NCI-H526 treated with DMSO at 0.1 percent for 48 hours (cell line): Measurements from ENCODE around the gene FHAD1.
"Not testable (repeated sequence)": the region's sequence is repeated elsewhere in the genome, so short reads cannot be mapped to it uniquely, and the experiment has no call there.

Source experiments
- DNase-seq: peaks from one replicate; lab custom pipeline; 2025; lab: John Stamatoyannopoulos, UW

Gene FHAD1

DNA sequence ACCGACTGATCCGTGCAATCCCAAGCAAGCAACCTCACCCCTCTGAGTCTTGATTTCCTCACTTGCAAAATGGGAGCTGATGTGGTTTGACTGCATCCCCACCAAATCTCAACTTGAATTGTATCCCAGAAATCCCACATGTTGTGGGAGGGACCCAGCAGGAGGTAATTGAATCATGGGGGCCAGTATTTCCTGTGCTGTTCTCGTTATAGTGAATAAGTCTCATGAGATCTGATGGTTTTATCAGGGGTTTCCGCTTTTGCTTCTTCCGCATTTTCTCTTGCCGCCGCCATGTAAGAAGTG, 58.4 kb downstream of the FHAD1 start:
- DNase-seq, result no peak

DNA sequence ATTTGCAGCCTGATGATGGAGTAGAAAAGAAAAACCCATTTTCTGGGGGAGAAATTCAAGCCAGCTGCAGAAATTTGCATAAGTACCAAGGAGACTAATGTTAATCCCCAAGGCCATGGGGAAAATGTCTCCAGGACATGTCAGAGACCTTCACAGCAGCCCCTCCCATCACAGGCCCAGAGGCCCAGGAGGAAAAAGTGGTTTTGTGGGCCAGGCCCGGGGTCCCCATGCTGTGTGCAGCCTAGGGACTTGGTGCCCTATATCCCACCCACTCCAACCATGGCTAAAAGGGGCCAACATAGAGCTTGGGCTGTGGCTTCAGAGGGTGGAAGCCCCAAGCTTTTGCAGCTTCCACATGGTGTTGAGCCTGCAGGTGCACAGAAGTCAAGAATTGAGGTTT, 59.3 kb downstream of the FHAD1 start:
- not testable (repeated sequence) for DNase-seq

DNA sequence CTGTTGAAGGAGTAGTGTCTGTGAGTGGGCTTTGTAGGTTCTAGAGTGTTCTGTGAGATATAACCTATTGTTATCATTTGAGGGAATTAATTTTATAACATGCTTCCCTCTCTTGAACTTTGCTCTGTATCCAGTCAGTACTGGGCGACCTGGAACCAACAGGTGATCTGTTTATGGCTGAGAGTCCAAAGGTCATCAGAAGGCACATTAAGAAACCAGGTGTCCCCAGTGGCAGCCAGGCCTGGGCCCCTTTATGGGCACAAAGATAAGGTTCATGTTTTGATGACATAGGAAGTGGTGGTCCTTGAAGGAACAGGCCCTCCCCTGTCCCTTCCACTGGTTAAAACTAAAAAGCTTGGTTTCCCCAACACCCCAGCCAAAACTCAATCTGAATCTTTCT, 61.1 kb downstream of the FHAD1 start:
- peak; percentile 8 for DNase-seq

DNA sequence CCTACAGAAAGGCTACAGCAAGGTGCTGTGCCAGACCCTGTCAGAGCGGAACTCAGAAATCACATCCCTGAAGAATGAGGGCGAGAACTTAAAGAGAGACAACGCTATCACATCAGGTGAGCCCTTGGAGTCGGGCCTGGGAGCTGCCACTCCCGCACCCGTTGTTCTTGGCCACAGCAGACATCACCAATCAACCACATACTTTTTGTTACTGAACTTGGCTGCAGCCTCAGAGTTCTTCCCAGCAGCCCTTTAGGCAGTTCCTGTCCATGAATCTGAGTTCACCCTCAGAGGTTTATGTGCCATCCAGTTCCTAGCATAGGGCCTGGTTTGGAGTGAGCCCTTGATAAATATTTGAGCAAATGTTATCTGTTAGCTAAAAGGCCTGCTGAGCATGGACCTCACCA, 61.6 kb downstream of the FHAD1 start:
- no peak for DNase-seq

DNA sequence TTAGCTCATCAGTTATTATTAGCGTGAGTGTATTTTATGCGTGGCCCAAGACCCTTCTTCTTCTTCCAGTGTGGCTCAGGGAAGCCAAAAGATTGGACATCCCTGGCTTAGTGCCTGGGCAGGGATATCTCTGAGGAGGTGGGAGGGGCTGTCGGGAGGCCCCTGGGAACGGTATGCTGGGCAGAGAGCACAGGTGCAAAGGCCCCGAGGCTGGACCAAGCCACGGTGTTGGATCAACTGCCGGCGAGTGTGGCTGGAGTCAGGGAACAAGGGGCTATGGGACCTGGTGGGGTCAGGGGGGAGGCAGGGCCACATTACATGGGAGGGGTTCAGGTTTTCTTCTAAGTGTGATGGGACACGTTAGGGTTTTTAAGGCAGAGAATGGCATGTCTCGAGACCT, 62.7 kb downstream of the FHAD1 start:
- no peak for DNase-seq

DNA sequence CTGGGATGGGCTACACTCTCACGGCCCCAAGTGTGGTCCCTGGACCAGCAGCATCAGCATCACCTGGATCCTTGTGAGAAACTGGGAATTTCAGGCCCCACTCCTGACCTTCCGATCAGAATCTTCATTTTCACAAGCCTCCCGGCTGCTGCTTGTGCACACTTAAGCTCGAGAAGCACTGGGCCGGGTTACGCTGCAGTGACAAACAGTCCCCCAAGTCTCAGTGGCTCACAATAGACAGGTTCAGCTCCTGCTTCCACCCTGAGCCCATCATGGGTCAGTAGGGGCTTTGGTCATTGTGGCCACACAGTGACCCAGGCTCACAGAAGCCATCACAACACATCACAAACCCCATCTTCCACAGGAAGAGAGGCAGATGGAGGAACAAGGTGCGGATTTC, 63.5 kb downstream of the FHAD1 start:
- no peak for DNase-seq

DNA sequence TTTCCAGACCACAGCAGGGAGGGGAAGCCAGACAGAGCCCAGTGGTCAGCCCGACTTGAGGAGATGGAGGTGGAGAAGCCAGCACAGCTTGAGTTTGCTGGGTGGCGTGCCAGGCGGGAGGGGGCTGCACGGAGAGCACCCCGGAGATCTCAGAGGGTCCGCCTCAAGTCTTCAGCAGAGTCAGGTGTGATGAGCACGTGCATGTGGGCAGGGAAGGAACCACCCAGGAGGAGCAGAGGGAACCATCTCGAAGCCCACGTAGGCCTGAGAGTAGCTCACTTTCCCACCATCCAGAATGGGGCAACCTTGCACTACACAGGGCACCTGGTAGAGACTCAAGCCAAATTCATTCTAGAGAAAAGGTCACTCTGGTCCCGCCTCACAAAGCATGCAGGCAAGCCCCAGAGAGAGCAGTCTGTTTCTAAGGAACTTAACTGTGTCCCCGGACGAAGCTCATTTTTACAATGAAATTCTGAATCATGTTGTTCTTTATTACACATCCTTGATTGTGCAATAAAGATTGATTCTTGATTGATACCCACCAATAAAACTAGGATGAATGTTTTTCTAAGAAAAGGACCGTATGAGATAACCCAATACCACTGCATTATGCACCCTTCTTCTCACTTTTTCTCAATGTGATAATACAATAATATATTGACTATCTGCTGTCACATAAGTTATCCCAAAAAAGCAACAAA, 64.2 kb downstream of the FHAD1 start:
- no peak for DNase-seq

DNA sequence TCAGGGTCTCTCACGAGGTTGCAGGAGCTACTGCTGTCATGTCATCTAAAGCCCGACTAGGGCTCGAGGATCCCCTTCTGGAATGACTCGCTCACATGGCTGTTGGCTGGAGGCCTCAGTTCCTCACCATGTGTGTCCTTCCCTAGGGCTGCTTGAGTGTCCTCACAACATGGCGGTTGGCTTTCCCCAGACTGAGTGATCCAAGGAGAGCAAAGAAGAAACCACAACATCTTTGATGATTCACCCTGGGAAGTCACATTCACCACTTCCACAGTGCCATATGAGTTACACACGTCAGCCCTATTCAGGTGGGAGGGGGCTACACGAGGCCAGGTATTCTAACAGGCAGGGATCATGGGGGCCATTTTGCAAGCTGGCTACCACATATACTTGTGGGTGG, 64.9 kb downstream of the FHAD1 start:
- no peak for DNase-seq

DNA sequence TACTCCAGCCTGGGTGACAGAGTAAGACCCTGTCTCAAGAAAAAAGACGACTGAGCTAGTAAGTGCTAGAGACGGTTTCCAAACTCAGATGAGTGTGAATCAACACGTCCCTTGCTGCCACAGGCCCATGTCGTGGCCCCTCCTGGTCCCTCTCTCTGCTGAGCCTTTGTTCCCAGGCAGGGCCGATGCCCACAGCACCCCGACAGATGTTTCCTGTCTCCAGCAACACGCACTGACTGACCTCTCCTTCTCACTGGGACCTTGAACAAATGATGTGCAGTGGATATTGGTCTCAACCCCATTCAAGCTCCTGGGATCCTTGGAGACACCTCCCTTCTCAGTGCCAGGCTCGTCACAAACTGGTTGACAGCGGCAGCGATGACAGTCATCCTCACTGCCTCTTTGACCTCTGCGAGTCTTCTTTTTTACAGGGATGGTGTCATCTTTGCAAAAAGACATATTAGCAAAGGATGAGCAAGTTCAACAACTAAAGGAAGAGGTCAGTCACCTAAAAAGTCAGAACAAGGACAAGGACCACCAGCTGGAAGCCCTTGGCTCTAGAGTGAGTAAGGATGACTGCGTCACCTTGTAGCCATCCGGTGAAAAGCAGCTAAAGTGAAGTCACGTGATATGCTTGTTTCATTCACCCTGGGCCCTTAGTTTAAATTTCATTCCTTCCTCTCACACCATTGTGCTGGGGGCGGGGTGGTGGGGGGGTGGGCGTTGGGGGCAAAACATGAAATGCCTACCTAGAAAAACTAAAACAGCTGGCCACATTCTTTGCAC, 65.8 kb downstream of the FHAD1 start:
- DNase-seq, result no peak

DNA sequence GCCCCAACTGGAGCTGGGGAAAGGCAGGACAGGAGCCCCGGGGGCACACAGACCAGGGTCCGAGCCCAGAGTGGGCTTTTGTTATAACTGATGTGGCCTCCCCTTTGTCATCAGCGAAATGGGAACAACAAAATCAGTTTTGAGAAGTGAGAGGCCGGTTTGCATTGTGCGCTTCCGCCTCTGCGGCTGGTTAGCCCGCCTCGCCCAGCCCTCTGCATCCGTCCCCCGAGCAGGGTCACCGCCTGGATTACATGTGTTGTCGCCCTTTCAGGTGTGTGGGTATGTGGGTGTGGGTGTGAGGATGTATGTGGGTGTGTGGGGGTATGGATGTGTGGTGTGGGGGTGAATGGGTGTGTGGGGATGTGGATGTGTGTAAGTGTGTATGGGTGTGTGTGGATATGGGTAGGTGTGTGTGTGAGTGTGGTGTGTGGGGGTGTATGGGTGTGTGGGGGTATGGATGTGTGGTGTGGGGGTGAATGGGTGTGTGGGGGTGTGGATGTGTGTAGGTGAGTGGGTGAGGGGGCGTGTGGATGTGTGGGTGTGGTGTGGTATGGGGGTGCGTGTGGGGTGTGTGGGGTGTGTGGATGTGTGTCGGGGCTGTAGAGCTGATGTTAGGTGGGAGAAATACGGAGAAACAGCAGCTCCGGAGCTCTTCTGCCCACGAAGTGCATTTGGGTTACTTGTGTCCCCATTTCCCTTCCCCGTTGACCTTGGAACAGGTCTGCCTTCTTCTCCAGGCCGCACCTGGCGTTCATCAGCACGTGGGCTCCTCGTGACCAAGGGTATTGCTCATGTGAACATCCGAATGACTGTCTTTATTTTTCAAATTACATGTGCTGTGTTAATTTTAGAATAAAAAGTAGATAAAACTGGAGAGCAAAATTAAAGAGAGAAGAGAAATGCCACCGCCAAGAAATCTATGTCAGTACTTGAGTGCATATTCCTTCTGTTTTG, 67.6 kb downstream of the FHAD1 start:
- no peak for DNase-seq

DNA sequence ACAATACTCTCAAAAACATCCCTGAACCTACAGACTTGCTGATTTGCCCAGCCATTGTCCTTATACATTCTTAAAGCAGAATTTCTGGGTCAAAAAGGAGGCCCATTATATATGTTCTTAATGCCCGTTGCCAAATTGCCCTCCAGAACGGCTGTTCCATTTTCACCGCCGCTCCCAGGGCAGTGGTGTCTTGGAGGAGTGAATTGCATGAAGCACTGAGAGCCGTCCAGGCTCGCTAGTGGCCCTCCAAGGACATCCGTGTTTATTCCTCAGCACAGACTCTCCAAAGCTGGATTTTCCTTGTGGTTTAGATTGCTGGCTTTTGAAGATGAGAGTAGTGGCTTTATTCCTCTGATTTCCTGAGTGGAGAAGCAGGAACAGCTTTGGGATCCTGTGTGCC, 68.8 kb downstream of the FHAD1 start:
- no peak for DNase-seq

DNA sequence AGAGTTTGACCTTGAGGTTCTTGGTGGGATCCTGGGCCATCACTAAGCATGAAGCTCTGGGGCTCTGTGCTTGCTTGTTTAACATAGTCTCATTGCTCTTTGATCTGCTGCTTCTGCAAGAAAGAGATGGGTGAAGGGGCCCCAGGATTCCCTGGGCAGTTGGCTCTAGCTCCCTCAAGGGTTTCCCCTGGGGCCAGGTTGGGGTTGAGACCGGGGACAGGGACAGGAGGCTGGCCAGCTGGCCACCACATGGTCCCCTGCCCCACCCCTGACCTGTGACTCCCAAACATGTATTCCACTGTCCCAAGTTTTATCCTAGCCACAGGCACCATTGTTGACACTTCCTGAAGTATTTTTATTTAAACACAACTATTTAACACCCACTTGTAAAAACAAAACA, 69.5 kb downstream of the FHAD1 start:
- no peak for DNase-seq

DNA sequence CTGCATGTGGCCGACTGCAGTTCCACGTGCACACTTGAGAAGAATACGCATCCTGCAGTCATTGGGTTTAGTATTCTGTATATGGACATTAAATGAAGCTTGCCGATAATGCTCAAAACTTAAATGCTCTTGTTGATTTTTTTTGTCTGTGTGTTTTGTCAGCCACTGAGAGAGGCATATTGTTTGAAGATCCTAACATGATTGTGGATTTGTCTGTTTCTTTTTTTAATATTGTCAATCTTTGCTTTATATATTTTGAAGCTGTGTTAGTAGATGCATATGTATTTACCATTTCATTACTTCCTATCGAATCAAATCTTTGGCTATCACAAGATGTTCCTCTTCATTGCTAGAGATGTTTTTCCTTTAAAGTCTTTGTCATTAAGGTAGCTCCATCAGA, 73.2 kb downstream of the FHAD1 start:
- no peak for DNase-seq

DNA sequence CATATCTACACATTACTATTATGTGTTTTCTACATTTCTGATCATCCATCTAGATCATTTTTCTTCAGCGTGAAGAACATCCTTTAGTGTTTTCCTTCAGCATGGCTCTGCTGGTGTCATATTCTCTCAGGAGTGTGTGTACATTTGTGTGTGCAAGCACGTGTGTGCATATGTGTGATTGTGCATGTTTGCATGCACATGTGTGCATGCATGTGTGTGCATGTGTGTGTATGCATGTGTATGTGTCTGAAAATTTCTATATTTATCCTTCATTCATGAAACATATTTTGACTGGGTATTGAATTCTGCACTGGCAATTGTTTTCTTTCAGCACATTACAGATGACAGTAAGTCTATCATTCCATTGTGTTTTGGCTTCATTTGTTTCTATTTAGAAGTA, 74.6 kb downstream of the FHAD1 start:
- no peak for DNase-seq

DNA sequence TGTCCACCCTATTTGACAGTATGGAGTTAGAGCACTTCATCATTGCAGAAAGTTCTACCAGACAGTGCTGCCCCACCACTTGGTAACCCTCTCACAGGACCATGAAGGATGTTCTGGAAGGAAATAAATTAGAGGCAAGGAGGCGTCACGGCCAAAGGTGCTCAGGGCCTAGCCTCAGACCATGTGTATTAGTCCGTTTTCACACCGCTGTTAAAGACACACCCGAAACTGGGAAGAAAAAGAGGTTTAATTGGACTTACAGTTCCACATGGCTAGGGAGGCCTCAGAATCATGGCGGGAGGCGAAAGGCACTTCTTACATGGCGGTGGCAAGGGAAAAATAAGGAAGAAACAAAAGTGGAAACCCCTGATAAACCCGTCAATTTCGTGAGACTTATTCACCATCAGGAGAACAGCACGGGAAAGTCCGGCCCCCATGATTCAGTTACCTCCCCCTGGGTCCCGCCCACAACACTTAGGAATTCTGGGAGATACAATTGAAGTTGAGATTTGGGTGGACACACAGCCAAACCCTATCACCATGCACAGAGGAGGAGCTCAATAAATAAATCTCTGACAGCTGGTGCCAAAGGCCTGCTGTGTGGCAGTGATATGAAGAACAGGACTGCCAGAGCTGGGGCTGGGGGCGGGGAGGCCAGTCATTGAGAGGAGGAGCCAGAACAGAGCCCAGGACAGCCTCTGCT, 75.8 kb downstream of the FHAD1 start:
- DNase-seq, result no peak

DNA sequence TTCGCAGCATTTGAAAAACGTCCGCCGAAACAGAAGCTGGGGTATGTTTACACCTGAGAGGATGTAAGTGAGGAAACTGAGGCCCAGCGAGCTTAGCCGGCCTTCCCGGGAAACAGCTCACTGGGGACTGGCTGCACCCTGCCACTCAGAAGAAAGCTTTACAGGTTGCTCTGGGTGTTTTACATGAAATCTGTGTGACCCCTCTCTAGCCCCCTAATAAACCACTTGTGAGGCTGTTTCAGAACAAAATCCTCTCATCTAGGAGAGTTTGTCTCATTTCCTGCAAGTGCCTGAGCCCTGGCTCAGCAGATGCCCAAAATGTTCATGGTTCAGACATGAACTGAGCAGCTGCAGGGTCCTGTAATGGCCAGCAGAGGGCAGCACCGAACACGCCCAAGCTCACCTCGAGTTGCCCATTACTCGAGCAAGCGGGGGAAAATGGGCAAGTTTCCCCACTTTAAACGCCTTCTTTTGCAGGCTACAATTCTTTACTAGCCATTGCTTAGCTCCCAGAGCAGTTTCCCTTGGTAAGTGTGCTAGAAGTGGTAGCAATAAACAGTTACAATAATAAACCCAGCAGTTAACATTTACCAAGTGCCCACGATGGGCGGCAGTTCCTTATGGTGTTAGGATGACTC, 76.4 kb downstream of the FHAD1 start:
- DNase-seq, result peak; percentile 26

DNA sequence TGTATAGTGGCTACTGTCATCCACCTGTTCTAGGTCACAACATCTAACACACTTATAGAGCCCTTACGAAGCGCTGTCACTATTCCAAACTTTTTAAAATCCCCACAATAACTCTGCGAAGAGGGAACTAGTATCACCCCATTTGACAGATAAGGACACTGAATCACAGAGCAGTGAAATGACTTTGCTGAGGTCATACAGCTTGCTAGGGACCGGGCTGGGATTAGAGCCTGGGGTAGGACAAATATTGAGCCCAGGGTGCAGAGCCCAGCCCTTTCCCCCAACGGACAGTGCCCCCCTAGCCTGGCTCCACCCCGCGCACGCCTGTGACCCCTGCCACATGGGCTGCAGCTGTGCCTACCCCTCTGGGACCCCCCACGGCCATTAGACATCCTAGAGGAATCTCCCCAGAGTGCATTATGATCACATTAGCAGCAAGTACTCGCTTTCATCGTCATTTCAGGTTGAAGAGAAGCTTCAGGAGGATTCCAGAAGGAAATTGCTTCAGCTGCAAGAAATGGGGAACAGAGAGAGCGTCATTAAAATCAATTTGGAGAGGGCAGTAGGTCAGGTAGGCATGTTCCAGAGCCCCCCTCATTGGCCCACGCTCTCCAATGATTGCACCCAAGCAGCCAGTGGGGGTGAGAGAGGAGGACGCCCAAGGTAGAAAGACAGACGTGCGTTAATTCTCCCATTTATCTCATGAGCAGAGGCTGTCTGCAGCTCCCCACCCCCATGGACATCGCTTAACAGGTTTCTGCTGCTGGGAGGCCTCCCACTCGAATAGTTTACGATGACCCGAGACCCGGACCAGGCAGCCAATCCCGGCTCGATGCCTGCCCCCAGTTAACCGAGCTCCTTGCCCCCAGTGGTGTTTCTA, 77.2 kb downstream of the FHAD1 start:
- no peak for DNase-seq

DNA sequence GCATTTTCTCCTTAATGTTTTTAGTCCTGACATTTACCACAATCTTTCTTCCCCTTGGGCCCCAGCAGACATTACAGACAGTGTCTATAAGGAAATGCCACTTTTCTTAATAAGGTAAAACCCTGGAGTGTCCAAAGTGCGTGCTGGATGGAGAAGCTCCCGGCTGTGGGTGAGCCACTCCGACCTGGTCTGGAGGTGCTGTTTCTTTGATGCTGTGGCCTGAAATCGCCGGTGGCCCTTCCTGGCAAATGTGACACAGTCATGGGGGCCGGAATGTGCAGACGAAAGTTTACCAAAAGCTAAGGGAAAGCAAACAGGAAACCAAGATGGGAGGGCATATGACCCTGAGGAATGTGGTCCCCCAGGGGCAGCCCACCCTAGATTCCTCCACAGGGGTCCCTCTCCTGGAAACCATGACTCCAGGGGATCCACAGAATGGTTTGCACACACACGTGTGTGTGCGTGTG, 77.9 kb downstream of the FHAD1 start:
- no peak for DNase-seq

DNA sequence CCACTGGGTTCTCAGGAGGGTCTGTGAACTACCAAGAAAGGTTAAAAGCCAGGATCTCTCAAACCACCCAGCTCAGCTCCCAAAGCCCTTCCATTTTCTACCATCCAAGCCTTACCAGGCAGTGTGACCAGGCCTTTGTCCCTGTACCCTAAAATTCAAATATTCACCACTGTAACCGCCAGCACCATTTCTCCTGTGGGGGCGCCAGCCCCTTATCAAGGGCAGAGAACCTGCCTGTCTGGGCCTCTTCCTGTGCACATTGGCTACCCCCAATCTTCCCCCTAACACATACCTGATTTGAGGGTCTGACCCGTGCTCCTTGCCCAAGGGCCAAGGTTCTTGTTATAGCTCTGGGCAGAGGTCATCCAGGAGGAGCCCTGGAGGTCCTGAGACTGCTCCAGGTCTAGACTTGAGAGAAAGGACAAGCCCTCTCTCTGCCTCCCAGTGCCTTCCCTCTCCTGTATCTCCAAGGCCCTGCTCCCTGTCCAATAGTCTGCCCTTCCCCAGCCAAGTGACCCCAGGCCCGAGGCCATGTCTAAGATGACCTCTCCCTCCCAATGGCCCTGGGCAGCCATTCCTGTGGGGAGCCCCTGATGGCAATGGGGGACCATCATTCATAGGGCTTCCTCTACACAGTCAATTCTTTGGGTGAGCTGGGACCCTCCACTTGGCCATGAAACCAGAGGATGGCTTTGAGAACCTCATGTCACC, 78.5 kb downstream of the FHAD1 start:
- no peak for DNase-seq
